Measurements from ENCODE around the gene ITSN2. TPM values are rescaled to one million over a fixed set of nuclear protein-coding genes. Genes with fewer than 3 reads are reported as not detected.

Gene ITSN2
- total RNA-seq, 2 donors from 2014 or later = 42.8 to 45.7 TPM

DNA sequence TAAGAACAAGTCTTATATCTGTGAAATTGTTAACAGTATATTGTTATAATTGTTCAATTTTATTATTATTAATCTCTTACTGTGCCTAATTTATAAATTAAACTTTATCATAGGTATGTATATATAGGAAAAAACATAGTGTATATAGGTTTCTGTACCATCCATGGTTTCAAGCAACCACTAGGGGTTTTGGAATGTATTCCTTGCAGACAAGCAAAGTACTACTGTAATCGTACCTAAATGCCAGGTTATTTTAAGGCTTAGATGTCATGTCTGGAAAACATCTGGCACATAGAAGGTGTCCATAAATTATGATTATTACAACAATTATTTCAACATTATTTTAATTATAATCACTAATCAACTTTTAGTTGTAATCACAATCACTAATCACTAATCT lies 8.4 kb downstream of the ITSN2 start:
- no peaks in the 10 kb centered on the region for H3K27me3 ChIP-seq (replicated peaks; ENCODE audit: insufficient read depth)
- H3K4me3 ChIP-seq = no peak overlapping the region
- intact Hi-C loops (cut with DNase I) = no loop called here
- H3K4me1 ChIP-seq (replicated peaks) = no peaks in the 10 kb centered on the region
- no peaks in the 10 kb centered on the region for H3K9me3 ChIP-seq
- WGBS = 44% methylated on average over 1 of the region's 1 CpG
- no peaks in the 10 kb centered on the region for H3K36me3 ChIP-seq
- DNase-seq (ENCODE audit: low spot score) = no peak
- H3K27ac ChIP-seq = no peak overlapping the region
- TF ChIP-seq, protein P1, sequence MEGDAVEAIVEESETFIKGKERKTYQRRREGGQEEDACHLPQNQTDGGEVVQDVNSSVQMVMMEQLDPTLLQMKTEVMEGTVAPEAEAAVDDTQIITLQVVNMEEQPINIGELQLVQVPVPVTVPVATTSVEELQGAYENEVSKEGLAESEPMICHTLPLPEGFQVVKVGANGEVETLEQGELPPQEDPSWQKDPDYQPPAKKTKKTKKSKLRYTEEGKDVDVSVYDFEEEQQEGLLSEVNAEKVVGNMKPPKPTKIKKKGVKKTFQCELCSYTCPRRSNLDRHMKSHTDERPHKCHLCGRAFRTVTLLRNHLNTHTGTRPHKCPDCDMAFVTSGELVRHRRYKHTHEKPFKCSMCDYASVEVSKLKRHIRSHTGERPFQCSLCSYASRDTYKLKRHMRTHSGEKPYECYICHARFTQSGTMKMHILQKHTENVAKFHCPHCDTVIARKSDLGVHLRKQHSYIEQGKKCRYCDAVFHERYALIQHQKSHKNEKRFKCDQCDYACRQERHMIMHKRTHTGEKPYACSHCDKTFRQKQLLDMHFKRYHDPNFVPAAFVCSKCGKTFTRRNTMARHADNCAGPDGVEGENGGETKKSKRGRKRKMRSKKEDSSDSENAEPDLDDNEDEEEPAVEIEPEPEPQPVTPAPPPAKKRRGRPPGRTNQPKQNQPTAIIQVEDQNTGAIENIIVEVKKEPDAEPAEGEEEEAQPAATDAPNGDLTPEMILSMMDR (IDR thresholded peaks at IDR 0.05) = no peak
- TF ChIP-seq POLR2AphosphoS5 (IDR thresholded peaks at IDR 0.05) = no peak

DNA sequence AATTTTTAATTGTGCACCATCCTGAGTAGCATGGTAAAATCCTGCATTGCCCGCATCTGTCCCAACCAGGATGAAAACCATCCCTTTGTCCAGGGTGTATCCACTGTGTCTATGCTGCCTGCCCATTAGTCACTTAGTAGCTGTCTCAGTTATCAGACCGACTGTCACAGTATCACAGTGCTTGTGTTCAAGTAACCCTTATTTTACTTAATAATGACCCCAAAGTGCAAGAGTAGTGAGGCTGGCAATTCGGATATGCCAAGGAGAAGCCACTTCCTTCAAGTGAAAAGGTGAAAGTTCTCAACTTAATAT lies 8.8 kb downstream of the ITSN2 start:
- TF ChIP-seq POLR2AphosphoS5 (IDR thresholded peaks at IDR 0.05) = no peak
- no peak for TF ChIP-seq POLR2A (IDR thresholded peaks at IDR 0.05)
- TF ChIP-seq, protein P1 (IDR thresholded peaks at IDR 0.05) = no peak
- Histone ChIP-seq H3K4me3 (no peak overlapping the region), H3K9me3 (no peaks in the 10 kb centered on the region), H3K27me3 (replicated peaks; ENCODE audit: insufficient read depth) (no peaks in the 10 kb centered on the region), H3K36me3 (no peaks in the 10 kb centered on the region), H3K4me1 (replicated peaks) (no peaks in the 10 kb centered on the region), H3K27ac (no peak overlapping the region)
- WGBS = 88% methylated on average over 3 of the region's 3 CpGs
- DNase-seq (ENCODE audit: low spot score) = no peak
- intact Hi-C loops (cut with DNase I) = no loop called here

DNA sequence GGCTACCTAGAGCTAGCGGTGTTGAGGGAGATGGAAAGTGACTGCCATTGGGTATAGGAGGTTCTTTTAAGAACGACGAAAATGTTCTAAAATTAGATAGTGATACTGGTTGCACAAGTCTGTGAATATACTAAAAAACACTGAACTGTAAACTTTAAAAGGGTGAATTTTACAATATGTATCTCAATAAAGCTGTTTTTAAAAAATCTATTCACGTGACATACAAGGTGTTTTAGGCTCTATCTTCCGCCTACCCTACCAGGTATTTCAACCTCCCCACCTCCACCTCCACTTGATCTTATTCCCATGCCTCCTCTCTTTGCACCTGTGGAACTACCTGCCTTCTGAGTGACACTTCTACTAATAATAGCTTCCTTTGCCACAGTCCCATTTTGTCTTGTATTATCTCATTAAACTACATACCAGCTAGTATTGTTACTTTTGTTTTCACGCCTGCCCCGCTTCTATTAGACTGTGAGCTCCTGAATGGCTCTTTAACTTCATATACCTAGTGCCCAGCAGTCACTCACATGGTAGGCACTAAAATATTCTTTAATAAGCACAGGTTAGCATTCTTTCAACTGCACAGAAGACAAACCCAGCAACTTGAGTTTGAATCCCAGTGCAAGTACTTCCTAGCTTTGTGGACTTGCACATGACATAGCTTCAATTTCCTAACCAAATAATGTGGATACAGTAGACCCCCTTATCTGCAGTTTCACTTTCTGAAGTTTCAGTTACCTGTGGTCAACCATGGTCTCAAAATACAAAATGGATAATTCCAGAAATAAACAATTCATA lies 9.3 kb downstream of the ITSN2 start:
- Histone ChIP-seq H3K4me3 (no peak overlapping the region), H3K9me3 (no peaks in the 10 kb centered on the region), H3K27ac (no peak overlapping the region), H3K4me1 (replicated peaks) (no peaks in the 10 kb centered on the region), H3K36me3 (no peaks in the 10 kb centered on the region), H3K27me3 (replicated peaks; ENCODE audit: insufficient read depth) (no peaks in the 10 kb centered on the region)
- intact Hi-C loops (cut with DNase I) = no loop called here
- 94% methylated on average over 7 of the region's 7 CpGs for WGBS
- no peak for DNase-seq (ENCODE audit: low spot score)
- TF ChIP-seq, protein P1 (IDR thresholded peaks at IDR 0.05) = no peak
- TF ChIP-seq POLR2A (IDR thresholded peaks at IDR 0.05) (no peak), POLR2AphosphoS5 (IDR thresholded peaks at IDR 0.05) (no peak)

DNA sequence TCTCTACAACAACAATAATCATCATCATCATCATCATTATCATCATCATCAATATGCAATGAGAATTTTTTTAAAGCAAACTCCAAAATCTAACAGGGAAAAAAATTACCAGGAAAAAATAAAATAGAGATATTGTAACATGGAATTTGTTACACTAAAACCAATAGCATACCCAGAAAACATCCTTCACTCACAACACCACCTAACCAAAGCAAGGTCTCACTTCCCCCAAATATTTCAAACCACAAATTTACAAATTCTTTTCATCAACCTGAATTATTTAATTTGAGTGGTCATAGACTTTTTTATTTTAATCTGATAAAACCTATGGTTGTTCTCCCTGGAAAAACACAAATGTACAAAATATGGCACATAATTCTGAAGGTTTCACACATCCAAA lies 11.2 kb downstream of the ITSN2 start:
- no peak for DNase-seq (ENCODE audit: low spot score)
- H3K27ac ChIP-seq = no peak overlapping the region
- intact Hi-C loops (cut with DNase I) = no loop called here
- H3K27me3 ChIP-seq (replicated peaks; ENCODE audit: insufficient read depth) = no peaks in the 10 kb centered on the region
- no peaks in the 10 kb centered on the region for H3K9me3 ChIP-seq
- no peaks in the 10 kb centered on the region for H3K36me3 ChIP-seq
- TF ChIP-seq POLR2AphosphoS5 (IDR thresholded peaks at IDR 0.05) (no peak), POLR2A (IDR thresholded peaks at IDR 0.05) (no peak)
- TF ChIP-seq, protein P1 (IDR thresholded peaks at IDR 0.05) = no peak
- no peaks in the 10 kb centered on the region for H3K4me1 ChIP-seq (replicated peaks)
- no peak overlapping the region for H3K4me3 ChIP-seq

DNA sequence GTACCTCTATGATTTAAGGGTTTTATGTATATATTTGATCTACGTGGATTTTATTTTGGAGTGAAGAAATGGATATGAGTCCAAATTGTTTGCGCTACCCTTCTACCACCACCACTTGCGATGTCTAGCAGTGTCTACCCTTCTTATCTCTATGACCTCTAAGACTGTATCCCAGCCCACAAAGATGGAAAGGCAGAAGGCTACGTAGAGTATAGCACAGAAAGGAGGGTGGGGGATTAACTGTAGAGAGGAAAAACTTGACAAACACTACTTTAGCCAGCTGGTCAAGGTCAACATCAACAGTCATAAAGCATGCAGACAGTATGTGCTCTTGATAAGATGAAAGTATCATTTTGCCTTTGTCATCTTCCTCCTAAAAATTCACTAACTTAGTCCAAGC lies 14.4 kb downstream of the ITSN2 start:
- no peaks in the 10 kb centered on the region for H3K9me3 ChIP-seq
- H3K27me3 ChIP-seq (replicated peaks; ENCODE audit: insufficient read depth) = no peaks in the 10 kb centered on the region
- no peaks in the 10 kb centered on the region for H3K4me1 ChIP-seq (replicated peaks)
- no peak for TF ChIP-seq POLR2A (IDR thresholded peaks at IDR 0.05)
- TF ChIP-seq POLR2AphosphoS5 (IDR thresholded peaks at IDR 0.05) = no peak
- TF ChIP-seq, protein P1 (IDR thresholded peaks at IDR 0.05) = no peak
- H3K4me3 ChIP-seq = no peak overlapping the region
- intact Hi-C loops (cut with DNase I) = no loop called here
- no peak overlapping the region for H3K27ac ChIP-seq
- H3K36me3 ChIP-seq = no peaks in the 10 kb centered on the region
- 95% methylated on average over 4 of the region's 4 CpGs for WGBS
- no peak for DNase-seq (ENCODE audit: low spot score)
